Activated naive CD4-positive, alpha-beta T cell treated with anti-CD3 and anti-CD28 coated beads, Interleukin-2, amount 50 U/mL, for 72 hours (primary cell): ENCODE data around the gene FANK1. TPM values are rescaled to one million over a fixed set of nuclear protein-coding genes. Genes with fewer than 3 reads are reported as not detected.

Experiments used
- ATAC-seq, 2 donors: fragments of 150-1000 bp; cut with Tn5 transposase; 2 replicates each; pipeline ENCODE4 v1.10.0; 2021; ENCODE audit warnings: mild to moderate bottlenecking in 2 of 2, moderate library complexity in 2 of 2
- DNase-seq, 2 donors: peaks; one replicate each; pipeline ENCODE4 v3.0.0; 2021 to 2022; ENCODE audit warnings: low spot score in 2 of 2
- H3K27ac Mint-ChIP-seq, 2 donors: one replicate each; pipeline ENCODE4 v1.8.0; 2022; ENCODE audit warnings: mild to moderate bottlenecking in 2 of 2, mixed read lengths in 2 of 2
- H3K36me3 Mint-ChIP-seq, 2 donors: one replicate each; pipeline ENCODE4 v1.8.0; 2022; ENCODE audit warnings: mixed read lengths in 2 of 2
- H3K9me3 Mint-ChIP-seq, 2 donors: one replicate each; pipeline ENCODE4 v1.8.0; 2022; ENCODE audit warnings: mixed read lengths in 2 of 2
- total RNA-seq, 2 donors: library from RNA; stranded (reverse); gene quantifications; one replicate each; pipeline ENCODE4 v1.2.3, GENCODE V29; 2022

FANK1 gene
- total RNA-seq, 2 donors from 2014 or later = 1.7 TPM; not detected in 1

DNA sequence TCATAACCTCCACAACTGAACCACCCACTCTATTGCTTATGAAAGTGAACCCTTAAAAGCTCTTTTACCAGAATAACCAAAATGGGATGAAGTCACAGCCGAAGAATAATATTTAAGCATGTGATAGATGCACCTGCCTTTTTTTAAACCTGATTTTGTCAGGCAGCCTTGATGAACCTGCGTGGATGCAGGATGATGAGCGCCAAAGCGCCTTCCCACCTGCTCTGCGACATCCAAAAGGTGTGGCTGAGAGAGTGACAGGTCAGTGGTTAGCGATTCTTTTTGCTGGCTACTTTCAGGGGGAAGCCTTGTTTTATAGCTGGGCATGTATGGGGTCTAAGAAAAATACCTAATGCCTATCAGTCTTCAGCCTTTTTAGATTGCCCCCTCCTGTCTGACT, 157.8 kb downstream of the FANK1 start:
- H3K9me3 Mint-ChIP-seq = no peaks in the 10 kb centered on the region

GRCh38 chr10:126057494-126057893, 161.1 kb downstream of the FANK1 start:
- Mint-ChIP-seq H3K36me3 (no peaks in the 10 kb centered on the region), H3K27ac (no peak overlapping the region), H3K9me3 (no peaks in the 10 kb centered on the region)
- DNase-seq (no peak), ATAC-seq (no peak)

More for the DNA sequence above, 157.8 kb downstream of the FANK1 start:
- H3K27ac Mint-ChIP-seq = no peak overlapping the region
- H3K36me3 Mint-ChIP-seq = no peaks in the 10 kb centered on the region
- ATAC-seq = no peak
- DNase-seq = no peak

DNA sequence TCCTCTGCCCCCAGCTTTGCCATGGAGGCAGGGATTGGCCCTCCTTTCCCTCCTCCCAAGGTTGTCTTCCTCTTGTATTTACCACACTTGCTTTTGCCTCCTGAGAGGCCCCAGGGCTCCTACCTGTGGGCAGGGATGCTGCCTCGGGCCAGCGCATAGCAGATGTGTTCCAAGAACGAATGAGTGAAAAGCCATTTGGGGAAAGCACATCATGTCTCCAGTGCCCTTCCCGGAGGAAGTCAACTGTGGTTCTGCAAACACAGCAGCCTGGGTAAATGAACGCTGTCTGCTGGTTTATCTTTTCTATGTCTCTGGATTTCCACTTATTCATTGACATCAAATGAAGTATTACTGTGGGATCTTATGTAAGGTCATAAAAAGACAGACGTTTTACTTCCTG, 161.7 kb downstream of the FANK1 start:
- ATAC-seq (no peak), DNase-seq (no peak)
- Mint-ChIP-seq H3K27ac (no peak overlapping the region), H3K9me3 (no peaks in the 10 kb centered on the region), H3K36me3 (no peaks in the 10 kb centered on the region)

DNA sequence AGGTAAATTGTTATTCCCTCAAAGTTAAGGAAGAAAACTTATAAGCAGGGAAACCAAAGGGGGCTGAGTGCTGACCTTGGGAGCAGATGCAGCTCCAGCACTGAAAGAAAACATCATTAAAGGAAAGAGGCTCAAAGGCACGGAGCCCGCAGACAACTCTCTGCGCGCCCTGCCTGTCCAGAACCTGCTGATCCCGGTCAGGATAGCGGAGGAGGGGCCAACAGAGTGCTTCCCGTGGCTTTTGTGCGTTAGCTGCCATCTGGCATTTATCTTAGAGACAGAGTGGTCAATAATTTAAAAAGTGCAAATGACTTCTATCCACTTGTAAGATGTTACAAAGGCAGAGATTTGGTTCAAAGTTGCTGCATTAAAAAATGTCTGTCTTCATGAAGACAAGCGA, 162.1 kb downstream of the FANK1 start:
- no peak for DNase-seq
- Mint-ChIP-seq H3K9me3 (no peaks in the 10 kb centered on the region), H3K36me3 (no peaks in the 10 kb centered on the region), H3K27ac (no peak overlapping the region)
- ATAC-seq = no peak

Other genes with a start within 250 kb of the FANK1 start
- not detected for gene TEX36, start 213.4 kb upstream of the FANK1 start, total RNA-seq
- gene EDRF1, start 176.9 kb upstream of the FANK1 start, total RNA-seq = 10 to 100 TPM; 33.9 to 34.4 TPM
- gene MMP21, start 120.7 kb upstream of the FANK1 start, total RNA-seq = not detected
- gene UROS, start 73.3 kb upstream of the FANK1 start, total RNA-seq = 10 to 100 TPM; 10.2 to 40.5 TPM
- gene BCCIP, start 73.0 kb upstream of the FANK1 start, total RNA-seq = 10 to 100 TPM; 88.2 to 96.5 TPM
- 10 to 100 TPM; 10.7 to 39.2 TPM for gene DHX32, start 15.3 kb upstream of the FANK1 start, total RNA-seq